Osteocyte (in vitro differentiated cells): ENCODE measurements around the gene MAPT. TPM values are rescaled to one million over a fixed set of nuclear protein-coding genes. Genes with fewer than 3 reads are reported as not detected.
"Not testable (repeated sequence)": the region's sequence is repeated elsewhere in the genome, so short reads cannot be mapped to it uniquely, and the experiment has no call there.

ENCODE experiments used
- DNase-seq: peaks from one replicate; pipeline ENCODE4 v3.0.0; 2021; ENCODE audit warnings: mixed read lengths; ENCODE audit not compliant: unreplicated experiment; ENCODE audit errors: extremely low spot score
- H3K27ac Mint-ChIP-seq: one replicate; pipeline ENCODE4 v1.8.0; 2021; ENCODE audit warnings: mild to moderate bottlenecking, mixed read lengths; ENCODE audit not compliant: unreplicated experiment
- H3K27me3 Mint-ChIP-seq: one replicate; pipeline ENCODE4 v1.8.0; 2021; ENCODE audit warnings: mixed read lengths; ENCODE audit not compliant: unreplicated experiment
- H3K36me3 Mint-ChIP-seq: one replicate; pipeline ENCODE4 v1.8.0; 2021; ENCODE audit warnings: mixed read lengths; ENCODE audit not compliant: unreplicated experiment
- H3K4me1 Mint-ChIP-seq: one replicate; pipeline ENCODE4 v1.8.0; 2021; ENCODE audit warnings: mixed read lengths; ENCODE audit not compliant: unreplicated experiment
- H3K4me3 Mint-ChIP-seq: one replicate; pipeline ENCODE4 v1.8.0; 2021; ENCODE audit warnings: mild to moderate bottlenecking, moderate library complexity, mixed read lengths; ENCODE audit not compliant: unreplicated experiment
- H3K9me3 Mint-ChIP-seq: one replicate; pipeline ENCODE4 v1.8.0; 2021; ENCODE audit warnings: mixed read lengths; ENCODE audit not compliant: unreplicated experiment
- CTCF ChIP-seq: fragments of 200-600 bp; sonication (generic); IDR thresholded peaks from 2 replicates; pipeline ENCODE4 v1.5.0; 2021; ENCODE audit warnings: antibody characterized with exemption, mild to moderate bottlenecking, moderate library complexity
- total RNA-seq: library from RNA; stranded (reverse); gene quantifications from 2 replicates; pipeline ENCODE4 v1.2.1, GENCODE V29; 2021

The MAPT gene
- total RNA-seq, 1 donor from 2014 or later: 1.6 TPM

- no peak for DNase-seq
- Mint-ChIP-seq H3K27me3 (no peaks in the 10 kb centered on the region), H3K36me3 (peaks cover 8% of the 10 kb centered on the region), H3K27ac (peak overlapping the region; percentile 23), H3K9me3 (no peaks in the 10 kb centered on the region), H3K4me1 (peaks cover 3% of the 10 kb centered on the region), H3K4me3 (no peak overlapping the region)
- no peak for TF ChIP-seq CTCF
Observed at GRCh38 chr17:46020023-46020761, 125.8 kb downstream of the MAPT start.

- Mint-ChIP-seq H3K27ac (no peak overlapping the region), H3K27me3 (no peaks in the 10 kb centered on the region), H3K36me3 (peaks cover 11% of the 10 kb centered on the region), H3K9me3 (no peaks in the 10 kb centered on the region), H3K4me1 (peaks cover 3% of the 10 kb centered on the region), H3K4me3 (no peak overlapping the region)
- no peak for DNase-seq
- no peak for TF ChIP-seq CTCF
Observed at GRCh38 chr17:46020998-46021397, 126.6 kb downstream of the MAPT start.

- peaks cover 16% of the 10 kb centered on the region for H3K36me3 Mint-ChIP-seq
- not testable (repeated sequence) for H3K27ac Mint-ChIP-seq, H3K4me1 Mint-ChIP-seq, H3K4me3 Mint-ChIP-seq, H3K9me3 Mint-ChIP-seq, DNase-seq, H3K27me3 Mint-ChIP-seq
Observed at GRCh38 chr17:46023366-46023765, 129.0 kb downstream of the MAPT start.

GRCh38 chr17:46023783-46024388, 129.5 kb downstream of the MAPT start:
- H3K4me3 Mint-ChIP-seq: no peak overlapping the region

GRCh38 chr17:46024590-46024989, 130.2 kb downstream of the MAPT start:
- Mint-ChIP-seq H3K4me3 (no peak overlapping the region), H3K27ac (no peak overlapping the region), H3K27me3 (no peaks in the 10 kb centered on the region), H3K36me3 (peaks cover 26% of the 10 kb centered on the region), H3K9me3 (no peaks in the 10 kb centered on the region), H3K4me1 (peaks cover 3% of the 10 kb centered on the region)
- DNase-seq: no peak
- no peak for TF ChIP-seq CTCF

More at GRCh38 chr17:46023783-46024388, 129.5 kb downstream of the MAPT start:
- H3K36me3 Mint-ChIP-seq: peaks cover 19% of the 10 kb centered on the region
- H3K4me1 Mint-ChIP-seq: peaks cover 3% of the 10 kb centered on the region
- H3K27me3 Mint-ChIP-seq: no peaks in the 10 kb centered on the region
- TF ChIP-seq CTCF: no peak
- no peaks in the 10 kb centered on the region for H3K9me3 Mint-ChIP-seq
- DNase-seq: no peak
- no peak overlapping the region for H3K27ac Mint-ChIP-seq
